ENCODE results near the gene KIF13A.

DNA sequence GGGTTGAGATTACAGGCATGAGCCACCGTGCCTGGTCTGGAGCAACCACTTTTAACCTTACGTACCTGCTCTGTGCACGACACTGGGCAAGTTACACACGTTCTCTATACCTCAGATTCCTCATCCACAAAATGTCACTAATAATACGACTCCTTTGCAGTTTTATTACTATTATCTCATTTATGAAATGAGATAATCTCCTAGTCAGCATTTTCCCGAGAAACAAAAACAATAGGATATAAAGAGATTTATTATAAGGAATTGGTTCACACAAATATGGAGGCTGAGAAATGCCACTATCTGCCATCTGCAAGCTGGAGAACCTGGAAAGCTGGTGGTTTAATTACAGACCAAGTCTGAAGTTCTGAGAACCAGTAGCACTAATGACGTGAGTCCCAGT is 12.0 kb upstream of the KIF13A start:
- TF ChIP-seq, protein P1, sequence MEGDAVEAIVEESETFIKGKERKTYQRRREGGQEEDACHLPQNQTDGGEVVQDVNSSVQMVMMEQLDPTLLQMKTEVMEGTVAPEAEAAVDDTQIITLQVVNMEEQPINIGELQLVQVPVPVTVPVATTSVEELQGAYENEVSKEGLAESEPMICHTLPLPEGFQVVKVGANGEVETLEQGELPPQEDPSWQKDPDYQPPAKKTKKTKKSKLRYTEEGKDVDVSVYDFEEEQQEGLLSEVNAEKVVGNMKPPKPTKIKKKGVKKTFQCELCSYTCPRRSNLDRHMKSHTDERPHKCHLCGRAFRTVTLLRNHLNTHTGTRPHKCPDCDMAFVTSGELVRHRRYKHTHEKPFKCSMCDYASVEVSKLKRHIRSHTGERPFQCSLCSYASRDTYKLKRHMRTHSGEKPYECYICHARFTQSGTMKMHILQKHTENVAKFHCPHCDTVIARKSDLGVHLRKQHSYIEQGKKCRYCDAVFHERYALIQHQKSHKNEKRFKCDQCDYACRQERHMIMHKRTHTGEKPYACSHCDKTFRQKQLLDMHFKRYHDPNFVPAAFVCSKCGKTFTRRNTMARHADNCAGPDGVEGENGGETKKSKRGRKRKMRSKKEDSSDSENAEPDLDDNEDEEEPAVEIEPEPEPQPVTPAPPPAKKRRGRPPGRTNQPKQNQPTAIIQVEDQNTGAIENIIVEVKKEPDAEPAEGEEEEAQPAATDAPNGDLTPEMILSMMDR (IDR thresholded peaks at IDR 0.05), result no peak
- TF ChIP-seq POLR2A (IDR thresholded peaks at IDR 0.05) (no peak), POLR2AphosphoS5 (IDR thresholded peaks at IDR 0.05) (no peak)

Data from prostate gland (tissue), 2 donors.